ENCODE results near the gene CHRDL2. TPM values are rescaled to one million over a fixed set of nuclear protein-coding genes. Genes with fewer than 3 reads are reported as not detected.

The CHRDL2 gene
- total and polyA plus RNA-seq, 2 experiments from 2014 or later = not detected

- Histone ChIP-seq H3K9me2 (ENCODE audit: insufficient read depth) (no peaks in the 10 kb centered on the region), H3K4me3 (no peak overlapping the region), H3F3A (ENCODE audit: insufficient read depth) (no peaks in the 10 kb centered on the region), H4K20me1 (ENCODE audit: insufficient read depth) (no peaks in the 10 kb centered on the region), H2AFZ (no peak overlapping the region), H3K79me2 (ENCODE audit: insufficient read depth) (no peaks in the 10 kb centered on the region), H3K4me1 (ENCODE audit: insufficient read depth) (peaks cover 6% of the 10 kb centered on the region; the same call in 1 of the 2 replicates), H3K27me3 (replicated peaks; ENCODE audit: insufficient read depth) (no peaks in the 10 kb centered on the region), H3K27ac (no peak overlapping the region), H3K9me3 (ENCODE audit: low read depth) (no peaks in the 10 kb centered on the region), H3K36me3 (ENCODE audit: low read depth) (no peaks in the 10 kb centered on the region), H3K9ac (no peak overlapping the region), H3K4me2 (ENCODE audit: unreplicated experiment) (no peak overlapping the region)
- no peak for TF ChIP-seq EZH2phosphoT487 (IDR thresholded peaks at IDR 0.05; ENCODE audit: insufficient read depth, low read depth)
- TF ChIP-seq EZH2 (IDR thresholded peaks at IDR 0.05; ENCODE audit: insufficient read depth, poor library complexity, severe bottlenecking) = no peak
- no peak for DNase-seq
- WGBS, 2 experiments (ENCODE audit: low coverage in 1 of 2, low lambda C conversion rate in 2 of 2, missing lambda C conversion rate in 2 of 2) = 79 to 87% methylated on average over 3 of the region's 3 CpGs
- in situ Hi-C loops (cut with MboI) = no loop called here
Measured at GRCh38 chr11:74707182-74707581, 24.0 kb downstream of the CHRDL2 start.

- no peak for DNase-seq
- Histone ChIP-seq H3F3A (ENCODE audit: insufficient read depth) (no peaks in the 10 kb centered on the region), H3K79me2 (ENCODE audit: insufficient read depth) (no peaks in the 10 kb centered on the region), H3K4me3 (no peak overlapping the region), H3K27me3 (replicated peaks; ENCODE audit: insufficient read depth) (no peaks in the 10 kb centered on the region), H3K9ac (no peak overlapping the region), H3K27ac (no peak overlapping the region), H3K36me3 (ENCODE audit: low read depth) (no peaks in the 10 kb centered on the region), H3K4me1 (ENCODE audit: insufficient read depth) (no peaks in the 10 kb centered on the region), H4K20me1 (ENCODE audit: insufficient read depth) (no peaks in the 10 kb centered on the region), H3K9me2 (ENCODE audit: insufficient read depth) (no peaks in the 10 kb centered on the region), H3K9me3 (ENCODE audit: low read depth) (no peaks in the 10 kb centered on the region), H3K4me2 (ENCODE audit: unreplicated experiment) (no peak overlapping the region), H2AFZ (no peak overlapping the region)
- WGBS, 2 experiments (ENCODE audit: low coverage in 1 of 2, low lambda C conversion rate in 2 of 2, missing lambda C conversion rate in 2 of 2) = 87 to 89% methylated on average over 13 of the region's 13 CpGs
- no peak for TF ChIP-seq EZH2phosphoT487 (IDR thresholded peaks at IDR 0.05; ENCODE audit: insufficient read depth, low read depth)
- no peak for TF ChIP-seq EZH2 (IDR thresholded peaks at IDR 0.05; ENCODE audit: insufficient read depth, poor library complexity, severe bottlenecking)
- in situ Hi-C loops (cut with MboI) = no loop called here
Measured at GRCh38 chr11:74703211-74703610, 28.0 kb downstream of the CHRDL2 start.

- Histone ChIP-seq H3K27me3 (replicated peaks; ENCODE audit: insufficient read depth) (no peaks in the 10 kb centered on the region), H3K9ac (no peak overlapping the region), H4K20me1 (ENCODE audit: insufficient read depth) (no peaks in the 10 kb centered on the region), H3F3A (ENCODE audit: insufficient read depth) (no peaks in the 10 kb centered on the region), H2AFZ (no peak overlapping the region), H3K4me2 (ENCODE audit: unreplicated experiment) (no peak overlapping the region), H3K9me3 (ENCODE audit: low read depth) (no peaks in the 10 kb centered on the region), H3K9me2 (ENCODE audit: insufficient read depth) (no peaks in the 10 kb centered on the region), H3K36me3 (ENCODE audit: low read depth) (no peaks in the 10 kb centered on the region), H3K4me3 (no peak overlapping the region), H3K27ac (no peak overlapping the region), H3K79me2 (ENCODE audit: insufficient read depth) (no peaks in the 10 kb centered on the region), H3K4me1 (ENCODE audit: insufficient read depth) (peaks cover 1% of the 10 kb centered on the region; the same call in 1 of the 2 replicates)
- TF ChIP-seq EZH2phosphoT487 (IDR thresholded peaks at IDR 0.05; ENCODE audit: insufficient read depth, low read depth) = no peak
- no peak for TF ChIP-seq EZH2 (IDR thresholded peaks at IDR 0.05; ENCODE audit: insufficient read depth, poor library complexity, severe bottlenecking)
- WGBS, 2 experiments (ENCODE audit: low coverage in 1 of 2, low lambda C conversion rate in 2 of 2, missing lambda C conversion rate in 2 of 2) = 41 to 42% methylated on average over 15 of the region's 15 CpGs
- DNase-seq = peak; percentile 75
- in situ Hi-C loops (cut with MboI) = no loop called here
Measured at GRCh38 chr11:74702383-74703007, 28.7 kb downstream of the CHRDL2 start.

- Histone ChIP-seq H3K27ac (no peak overlapping the region), H3K4me3 (no peak overlapping the region), H4K20me1 (ENCODE audit: insufficient read depth) (no peaks in the 10 kb centered on the region), H3K4me2 (ENCODE audit: unreplicated experiment) (no peak overlapping the region), H3K9me2 (ENCODE audit: insufficient read depth) (no peaks in the 10 kb centered on the region), H3K36me3 (ENCODE audit: low read depth) (no peaks in the 10 kb centered on the region), H3F3A (ENCODE audit: insufficient read depth) (no peaks in the 10 kb centered on the region), H3K79me2 (ENCODE audit: insufficient read depth) (no peaks in the 10 kb centered on the region), H3K9ac (no peak overlapping the region), H3K27me3 (replicated peaks; ENCODE audit: insufficient read depth) (no peaks in the 10 kb centered on the region), H2AFZ (no peak overlapping the region), H3K4me1 (ENCODE audit: insufficient read depth) (peaks cover 13% of the 10 kb centered on the region), H3K9me3 (ENCODE audit: low read depth) (no peaks in the 10 kb centered on the region)
- DNase-seq = peak; percentile 53
- TF ChIP-seq EZH2phosphoT487 (IDR thresholded peaks at IDR 0.05; ENCODE audit: insufficient read depth, low read depth) (no peak), EZH2 (IDR thresholded peaks at IDR 0.05; ENCODE audit: insufficient read depth, poor library complexity, severe bottlenecking) (no peak)
- in situ Hi-C loops (cut with MboI) = no loop called here
- WGBS, 2 experiments (ENCODE audit: low coverage in 1 of 2, low lambda C conversion rate in 2 of 2, missing lambda C conversion rate in 2 of 2) = 33 to 37% methylated on average over 8 of the region's 8 CpGs
Measured at GRCh38 chr11:74701351-74701750, 29.9 kb downstream of the CHRDL2 start.

Data from GM23248 (cell line).